Measurements from ENCODE around the gene NPTXR. TPM values are rescaled to one million over a fixed set of nuclear protein-coding genes. Genes with fewer than 3 reads are reported as not detected.

Gene NPTXR
- total and polyA plus RNA-seq, 4 donors = 0.05 to 0.45 (median 0.16) TPM

DNA sequence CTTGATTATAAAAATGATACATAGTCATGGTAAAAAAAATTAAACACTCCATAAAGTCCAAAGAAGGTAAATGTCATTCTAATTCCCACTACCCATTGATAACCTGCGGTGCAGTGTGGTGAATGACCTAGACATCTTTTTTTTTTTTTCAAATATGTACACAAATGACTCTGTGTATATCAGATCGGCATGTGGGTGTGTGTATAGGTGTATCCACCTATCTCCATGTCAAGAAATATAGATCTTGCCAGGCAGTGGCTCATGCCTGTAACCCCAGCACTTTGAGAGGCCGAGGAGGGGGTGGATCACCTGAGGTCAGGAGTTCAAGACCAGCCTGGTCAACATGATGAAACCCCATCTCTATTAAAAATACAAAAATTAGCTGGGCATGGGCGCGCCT, 46.5 kb upstream of the NPTXR start:
- Histone ChIP-seq H3K4me3 (ENCODE audit: low read depth in 1 of 3, low read length in 3 of 3) (no peak overlapping the region), H3K4me1 (ENCODE audit: control insufficient read depth in 4 of 4, insufficient read depth in 4 of 4, low read length in 3 of 4) (no peaks in the 10 kb centered on the region), H3K36me3 (ENCODE audit: control insufficient read depth in 4 of 4, insufficient read depth in 3 of 4, low read depth in 1 of 4, low read length in 3 of 4) (no peaks in the 10 kb centered on the region), H3K27ac (ENCODE audit: low read depth in 1 of 2, low read length in 2 of 2) (no peak overlapping the region), H3K9ac (ENCODE audit: low read depth in 1 of 2, low read length in 2 of 2) (no peak overlapping the region), H3K27me3 (ENCODE audit: control insufficient read depth in 4 of 4, insufficient read depth in 4 of 4, low read length in 3 of 4) (peaks cover 0 to 2% (median 0%) of the 10 kb centered on the region in 4 donors), H3K9me3 (ENCODE audit: control insufficient read depth in 4 of 4, low read length in 3 of 4) (no peaks in the 10 kb centered on the region)
- no peak for DNase-seq (ENCODE audit: low spot score)
- TF ChIP-seq SP1 (IDR thresholded peaks at IDR 0.05) = no peak
- TF ChIP-seq RXRA (IDR thresholded peaks at IDR 0.05) = no peak
- no peak for TF ChIP-seq GABPA (IDR thresholded peaks at IDR 0.05 in 1 of 2, conservative IDR thresholded peaks at IDR 0.05 in 1 of 2)
- TF ChIP-seq, protein P1, sequence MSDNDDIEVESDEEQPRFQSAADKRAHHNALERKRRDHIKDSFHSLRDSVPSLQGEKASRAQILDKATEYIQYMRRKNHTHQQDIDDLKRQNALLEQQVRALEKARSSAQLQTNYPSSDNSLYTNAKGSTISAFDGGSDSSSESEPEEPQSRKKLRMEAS (IDR thresholded peaks at IDR 0.05) = no peak
- no peak for TF ChIP-seq NR2F2 (IDR thresholded peaks at IDR 0.05)
- TF ChIP-seq YY1 (IDR thresholded peaks at IDR 0.05) = no peak
- WGBS = 75% methylated on average over 5 of the region's 5 CpGs

DNA sequence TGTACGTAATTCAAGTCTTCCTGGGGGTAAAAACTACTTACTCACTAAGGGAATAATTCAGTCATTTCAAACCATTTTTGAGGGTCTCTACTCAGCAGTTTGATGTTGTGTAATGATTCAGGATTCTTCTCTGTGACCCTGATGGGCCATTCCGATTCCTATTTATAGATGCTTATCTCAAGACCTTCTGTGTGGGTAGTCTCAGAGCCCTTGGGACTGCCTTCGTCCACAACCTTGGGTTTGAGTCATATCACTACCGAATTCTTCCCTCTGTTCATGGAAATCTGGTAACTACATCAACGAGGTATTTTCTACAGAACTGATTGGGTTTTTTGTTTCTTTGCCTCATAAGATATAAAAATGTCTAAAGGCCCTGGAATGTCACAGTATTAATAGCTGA, 42.5 kb upstream of the NPTXR start:
- no peaks in the 10 kb centered on the region for H3K9me3 ChIP-seq (ENCODE audit: control insufficient read depth in 4 of 4, low read length in 3 of 4)
- no peak overlapping the region for H3K9ac ChIP-seq (ENCODE audit: low read depth in 1 of 2, low read length in 2 of 2)
- no peak for DNase-seq (ENCODE audit: low spot score)
- no peaks in the 10 kb centered on the region for H3K27me3 ChIP-seq (ENCODE audit: control insufficient read depth in 4 of 4, insufficient read depth in 4 of 4, low read length in 3 of 4)
- H3K4me1 ChIP-seq (ENCODE audit: control insufficient read depth in 4 of 4, insufficient read depth in 4 of 4, low read length in 3 of 4) = peaks cover 0 to 9% (median 7%) of the 10 kb centered on the region in 4 donors
- WGBS = 72% methylated on average over 5 of the region's 5 CpGs
- H3K36me3 ChIP-seq (ENCODE audit: control insufficient read depth in 4 of 4, insufficient read depth in 3 of 4, low read depth in 1 of 4, low read length in 3 of 4) = no peaks in the 10 kb centered on the region
- no peak overlapping the region for H3K27ac ChIP-seq (ENCODE audit: low read depth in 1 of 2, low read length in 2 of 2)
- no peak overlapping the region for H3K4me3 ChIP-seq (ENCODE audit: low read depth in 1 of 3, low read length in 3 of 3)
- no peak for TF ChIP-seq FOXA1 (IDR thresholded peaks at IDR 0.05)
- TF ChIP-seq HNF4A (conservative IDR thresholded peaks at IDR 0.05) = no peak
- TF ChIP-seq RXRA (IDR thresholded peaks at IDR 0.05) = no peak
- no peak for TF ChIP-seq YY1 (IDR thresholded peaks at IDR 0.05)
- no peak for TF ChIP-seq TAF1 (conservative IDR thresholded peaks at IDR 0.05)
- no peak for TF ChIP-seq SP1 (IDR thresholded peaks at IDR 0.05)
- no peak for TF ChIP-seq HNF4G (IDR thresholded peaks at IDR 0.05)
- no peak for TF ChIP-seq FOXA2 (IDR thresholded peaks at IDR 0.05)
- TF ChIP-seq GABPA (IDR thresholded peaks at IDR 0.05 in 1 of 2, conservative IDR thresholded peaks at IDR 0.05 in 1 of 2) = no peak
- no peak for TF ChIP-seq RAD21 (IDR thresholded peaks at IDR 0.05)
- TF ChIP-seq NR2F2 (IDR thresholded peaks at IDR 0.05) = no peak
- TF ChIP-seq, protein P1 (IDR thresholded peaks at IDR 0.05) = no peak
- TF ChIP-seq ATF3 (IDR thresholded peaks at IDR 0.05) = no peak
- TF ChIP-seq, protein P2, sequence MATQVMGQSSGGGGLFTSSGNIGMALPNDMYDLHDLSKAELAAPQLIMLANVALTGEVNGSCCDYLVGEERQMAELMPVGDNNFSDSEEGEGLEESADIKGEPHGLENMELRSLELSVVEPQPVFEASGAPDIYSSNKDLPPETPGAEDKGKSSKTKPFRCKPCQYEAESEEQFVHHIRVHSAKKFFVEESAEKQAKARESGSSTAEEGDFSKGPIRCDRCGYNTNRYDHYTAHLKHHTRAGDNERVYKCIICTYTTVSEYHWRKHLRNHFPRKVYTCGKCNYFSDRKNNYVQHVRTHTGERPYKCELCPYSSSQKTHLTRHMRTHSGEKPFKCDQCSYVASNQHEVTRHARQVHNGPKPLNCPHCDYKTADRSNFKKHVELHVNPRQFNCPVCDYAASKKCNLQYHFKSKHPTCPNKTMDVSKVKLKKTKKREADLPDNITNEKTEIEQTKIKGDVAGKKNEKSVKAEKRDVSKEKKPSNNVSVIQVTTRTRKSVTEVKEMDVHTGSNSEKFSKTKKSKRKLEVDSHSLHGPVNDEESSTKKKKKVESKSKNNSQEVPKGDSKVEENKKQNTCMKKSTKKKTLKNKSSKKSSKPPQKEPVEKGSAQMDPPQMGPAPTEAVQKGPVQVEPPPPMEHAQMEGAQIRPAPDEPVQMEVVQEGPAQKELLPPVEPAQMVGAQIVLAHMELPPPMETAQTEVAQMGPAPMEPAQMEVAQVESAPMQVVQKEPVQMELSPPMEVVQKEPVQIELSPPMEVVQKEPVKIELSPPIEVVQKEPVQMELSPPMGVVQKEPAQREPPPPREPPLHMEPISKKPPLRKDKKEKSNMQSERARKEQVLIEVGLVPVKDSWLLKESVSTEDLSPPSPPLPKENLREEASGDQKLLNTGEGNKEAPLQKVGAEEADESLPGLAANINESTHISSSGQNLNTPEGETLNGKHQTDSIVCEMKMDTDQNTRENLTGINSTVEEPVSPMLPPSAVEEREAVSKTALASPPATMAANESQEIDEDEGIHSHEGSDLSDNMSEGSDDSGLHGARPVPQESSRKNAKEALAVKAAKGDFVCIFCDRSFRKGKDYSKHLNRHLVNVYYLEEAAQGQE (IDR thresholded peaks at IDR 0.05) = no peak
- TF ChIP-seq ZBTB33 (IDR thresholded peaks at IDR 0.05) = no peak
- TF ChIP-seq EGR1 (IDR thresholded peaks at IDR 0.05; ENCODE audit: low read depth in 2 of 2) = no peak

All from liver (tissue), 9 donors.